Globus pallidus (tissue), 1 donor: ENCODE data around the gene QRICH2.
A peak's percentile ranks its signal among the peaks of the same experiment; 100 is the strongest.
"Not testable (repeated sequence)": the region's sequence is repeated elsewhere in the genome, so short reads cannot be mapped to it uniquely, and the experiment has no call there.

Experiments
- DNase-seq: peaks from one replicate; pipeline ENCODE4 v3.0.0-alpha.2; 2015; ENCODE audit warnings: low spot score

Gene QRICH2, protein sequence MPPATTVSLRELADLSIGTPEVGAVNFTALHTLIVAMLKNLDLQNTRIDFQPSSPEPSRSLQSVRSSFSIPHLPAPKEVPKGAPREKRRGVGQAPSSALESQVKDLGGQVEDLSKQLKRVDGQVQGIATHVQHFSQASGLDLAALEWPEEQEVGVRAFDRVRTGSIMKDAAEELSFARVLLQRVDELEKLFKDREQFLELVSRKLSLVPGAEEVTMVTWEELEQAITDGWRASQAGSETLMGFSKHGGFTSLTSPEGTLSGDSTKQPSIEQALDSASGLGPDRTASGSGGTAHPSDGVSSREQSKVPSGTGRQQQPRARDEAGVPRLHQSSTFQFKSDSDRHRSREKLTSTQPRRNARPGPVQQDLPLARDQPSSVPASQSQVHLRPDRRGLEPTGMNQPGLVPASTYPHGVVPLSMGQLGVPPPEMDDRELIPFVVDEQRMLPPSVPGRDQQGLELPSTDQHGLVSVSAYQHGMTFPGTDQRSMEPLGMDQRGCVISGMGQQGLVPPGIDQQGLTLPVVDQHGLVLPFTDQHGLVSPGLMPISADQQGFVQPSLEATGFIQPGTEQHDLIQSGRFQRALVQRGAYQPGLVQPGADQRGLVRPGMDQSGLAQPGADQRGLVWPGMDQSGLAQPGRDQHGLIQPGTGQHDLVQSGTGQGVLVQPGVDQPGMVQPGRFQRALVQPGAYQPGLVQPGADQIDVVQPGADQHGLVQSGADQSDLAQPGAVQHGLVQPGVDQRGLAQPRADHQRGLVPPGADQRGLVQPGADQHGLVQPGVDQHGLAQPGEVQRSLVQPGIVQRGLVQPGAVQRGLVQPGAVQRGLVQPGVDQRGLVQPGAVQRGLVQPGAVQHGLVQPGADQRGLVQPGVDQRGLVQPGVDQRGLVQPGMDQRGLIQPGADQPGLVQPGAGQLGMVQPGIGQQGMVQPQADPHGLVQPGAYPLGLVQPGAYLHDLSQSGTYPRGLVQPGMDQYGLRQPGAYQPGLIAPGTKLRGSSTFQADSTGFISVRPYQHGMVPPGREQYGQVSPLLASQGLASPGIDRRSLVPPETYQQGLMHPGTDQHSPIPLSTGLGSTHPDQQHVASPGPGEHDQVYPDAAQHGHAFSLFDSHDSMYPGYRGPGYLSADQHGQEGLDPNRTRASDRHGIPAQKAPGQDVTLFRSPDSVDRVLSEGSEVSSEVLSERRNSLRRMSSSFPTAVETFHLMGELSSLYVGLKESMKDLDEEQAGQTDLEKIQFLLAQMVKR (N-terminal part only)

DNA sequence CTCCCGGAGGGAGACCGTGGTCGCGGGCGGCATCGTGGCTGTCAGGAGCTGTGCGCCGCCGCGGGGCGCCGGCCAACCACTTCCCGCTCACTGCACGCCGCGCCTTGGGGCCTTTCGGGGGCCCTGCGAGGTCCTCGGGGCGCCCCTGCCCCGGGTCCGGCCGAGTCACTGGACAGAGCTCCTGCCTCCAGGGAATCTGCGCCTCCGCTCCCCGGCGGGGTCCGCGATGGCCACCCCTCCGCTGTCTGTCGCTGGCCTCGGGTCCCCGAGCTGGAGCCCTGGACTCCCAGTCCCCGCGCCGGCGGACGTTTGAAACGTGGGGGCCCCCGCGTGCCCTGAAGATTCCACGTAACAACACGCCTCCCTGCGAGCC is at the start of gene QRICH2:
Gene QRICH2, minus strand, starts transcription at position 311 of the 373 bp plus-strand sequence. Its CDS starts 278 bp downstream, at position 33.
- no peak for DNase-seq

DNA sequence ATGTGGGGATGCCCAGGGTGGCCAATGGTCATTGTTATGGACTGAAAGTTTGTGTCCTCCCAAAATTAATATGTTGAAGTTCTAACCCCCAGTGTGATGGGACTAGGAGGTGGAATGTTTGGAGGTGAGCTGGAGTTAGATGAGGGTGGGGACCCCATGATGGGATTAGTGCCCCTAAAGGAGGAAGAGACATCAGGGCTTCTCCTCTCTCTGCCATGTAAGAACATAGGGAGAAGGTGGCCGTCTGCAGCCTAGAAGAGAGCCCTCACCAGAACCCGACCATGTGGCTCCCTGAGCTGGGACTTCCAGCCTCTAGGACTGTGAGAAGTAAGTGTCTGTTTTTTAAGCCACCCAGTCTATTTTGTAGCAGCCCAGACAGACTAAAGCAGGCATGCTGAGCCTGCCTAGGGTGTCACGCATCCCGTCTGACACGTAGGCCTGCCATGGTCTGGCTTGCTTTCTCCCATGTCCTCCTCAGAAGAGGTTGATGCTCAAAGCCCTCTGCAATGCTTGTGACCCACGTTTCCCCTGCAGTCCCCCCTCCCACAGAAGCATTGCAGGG is 49.6 kb upstream of the QRICH2 start:
- no peak for DNase-seq

DNA sequence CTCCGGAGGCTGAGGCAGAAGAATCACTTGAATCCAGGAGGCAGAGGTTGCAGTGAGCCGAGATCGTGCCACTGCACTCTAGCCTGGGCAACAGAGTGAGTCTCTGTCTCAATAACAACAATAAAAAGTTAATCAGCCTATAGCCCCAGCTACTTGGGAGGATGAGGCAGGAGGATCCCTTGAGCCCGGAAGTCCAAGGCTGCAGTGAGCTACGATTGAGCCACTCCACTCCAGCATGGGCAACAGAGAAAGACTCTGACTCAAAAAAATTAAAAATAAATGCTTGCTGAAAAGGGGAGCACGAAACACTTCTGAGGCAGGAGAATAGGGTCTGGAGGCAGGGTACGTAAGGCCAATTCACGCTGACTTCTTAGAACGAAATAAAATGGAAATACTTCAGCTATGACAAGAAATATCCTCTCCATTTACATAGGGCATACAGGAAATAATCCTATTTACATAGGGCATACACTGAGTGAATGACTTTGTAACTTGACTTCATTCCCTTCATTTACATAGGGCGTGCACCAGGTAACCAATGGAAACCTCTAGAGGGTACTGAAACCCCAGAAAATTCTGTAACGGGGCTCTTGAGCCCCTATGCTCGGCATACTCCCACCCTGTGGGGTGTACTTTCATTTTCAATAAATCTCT is 48.9 kb upstream of the QRICH2 start:
- no peak for DNase-seq

DNA sequence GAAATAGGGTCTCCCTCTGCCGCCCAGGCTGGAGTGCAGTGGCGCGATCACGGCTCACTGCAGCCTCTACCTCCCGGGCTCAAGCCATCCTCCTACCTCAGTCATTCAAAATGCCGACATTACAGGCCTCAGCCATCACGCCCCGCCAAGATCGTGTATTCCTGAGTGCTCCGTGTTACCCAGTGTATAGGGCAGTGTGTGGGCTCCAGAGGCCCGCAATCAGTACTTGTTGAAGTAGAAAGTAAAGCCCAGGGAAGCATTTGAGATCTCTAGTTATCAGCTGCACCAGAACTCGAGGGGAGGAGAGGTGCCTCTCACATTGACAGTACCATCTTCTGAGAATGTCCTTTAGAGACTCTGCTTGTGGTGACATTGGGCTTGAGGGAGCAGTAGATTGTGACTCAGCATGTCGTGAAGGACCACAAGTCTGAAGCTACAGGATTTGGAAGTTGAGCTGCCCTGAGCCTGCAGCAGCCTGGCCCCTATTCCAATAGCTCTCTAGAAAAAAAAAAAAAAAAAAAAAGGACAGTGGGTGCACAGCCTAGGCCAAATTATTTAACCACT is 46.8 kb upstream of the QRICH2 start:
- DNase-seq = no peak

DNA sequence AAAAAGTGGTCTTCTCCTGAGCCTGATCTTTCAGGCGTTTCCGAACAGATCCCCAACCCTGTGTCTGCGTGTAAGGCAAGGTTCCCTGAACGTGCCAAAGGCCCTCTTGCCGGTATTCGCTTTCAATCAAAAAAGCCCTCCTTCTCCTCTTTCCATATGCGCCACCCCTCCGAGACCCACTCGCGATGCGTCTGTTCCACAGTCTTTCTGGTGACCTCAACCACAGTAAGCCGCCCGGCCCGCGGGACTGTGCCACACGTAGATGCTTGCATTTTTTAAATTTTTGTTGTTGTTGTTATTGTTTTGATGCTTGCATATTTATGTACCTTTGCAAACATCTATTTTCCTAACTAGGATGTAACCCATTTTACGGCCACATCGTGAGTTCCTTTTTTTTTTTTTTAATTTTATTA is 46.2 kb upstream of the QRICH2 start:
- no peak for DNase-seq

DNA sequence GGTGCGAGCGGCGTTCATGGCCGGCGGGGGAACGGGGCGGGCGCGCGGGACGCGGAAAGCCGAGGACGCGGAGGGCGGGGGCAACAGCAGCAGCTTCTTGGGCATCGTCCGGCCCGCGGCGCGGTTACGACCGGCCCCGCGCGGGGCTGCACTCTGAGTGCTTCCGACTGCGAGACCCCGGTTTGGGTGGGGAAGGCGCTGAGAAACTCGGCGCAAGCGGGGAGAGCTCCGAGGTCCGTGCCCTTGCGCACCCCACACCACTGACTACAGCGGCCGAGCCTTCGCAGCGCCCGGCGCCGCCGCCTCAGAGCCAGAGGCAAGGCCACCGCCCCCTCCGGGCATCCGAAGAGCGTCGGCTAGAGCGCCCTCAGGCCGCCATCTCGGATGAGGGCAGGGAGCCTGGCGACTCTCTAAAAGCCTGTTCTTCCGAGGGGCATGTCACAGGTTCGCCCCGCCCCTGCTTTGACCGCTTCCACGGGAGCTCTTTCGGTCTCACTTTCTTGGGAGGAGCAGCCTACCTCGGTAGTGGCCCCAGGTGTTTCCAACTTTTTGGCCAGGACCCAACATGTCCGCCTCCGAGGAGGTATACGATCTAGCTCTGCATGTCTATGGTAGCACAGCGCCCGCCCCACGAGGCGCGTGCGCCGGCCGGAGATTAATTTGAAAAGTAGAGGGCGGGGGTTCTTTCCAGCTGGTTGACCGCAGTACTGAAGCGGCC is 45.7 kb upstream of the QRICH2 start, which contains the start of gene PRPSAP1:
Gene PRPSAP1, minus strand, starts transcription at position 318 of the 718 bp plus-strand sequence. Its CDS starts 213 bp downstream, at position 105.
- peak; percentile 92 for DNase-seq

DNA sequence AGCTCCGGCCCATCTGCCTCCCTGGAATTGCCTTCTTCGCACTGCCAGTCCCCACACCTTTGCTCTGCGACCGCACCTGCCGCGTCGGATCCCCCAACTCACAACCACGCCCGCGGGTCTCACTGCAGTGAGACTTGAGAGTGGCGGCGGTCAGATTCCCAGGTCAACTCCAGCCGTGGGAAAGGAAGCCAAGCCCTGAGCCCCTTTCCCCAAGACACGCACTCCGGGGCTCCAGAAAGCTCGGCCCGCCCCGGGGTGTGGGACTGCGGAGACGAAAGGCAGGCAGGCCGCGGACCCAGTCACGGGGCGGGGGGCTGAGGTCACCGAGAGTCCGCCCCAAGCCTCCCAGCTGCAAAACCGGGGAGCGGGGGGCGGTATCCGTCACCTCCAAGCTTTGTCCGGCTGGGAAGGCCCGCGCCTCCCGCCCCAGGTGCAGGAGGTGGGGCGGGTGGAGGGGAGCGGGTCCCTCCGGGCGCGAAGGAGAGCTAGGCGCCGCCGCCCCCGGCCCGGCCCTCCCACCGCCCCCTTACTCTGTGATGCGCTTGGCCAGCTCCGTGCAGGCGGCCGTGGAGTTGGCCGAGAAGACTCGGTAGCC is 45.0 kb upstream of the QRICH2 start:
- DNase-seq = peak; percentile 18

DNA sequence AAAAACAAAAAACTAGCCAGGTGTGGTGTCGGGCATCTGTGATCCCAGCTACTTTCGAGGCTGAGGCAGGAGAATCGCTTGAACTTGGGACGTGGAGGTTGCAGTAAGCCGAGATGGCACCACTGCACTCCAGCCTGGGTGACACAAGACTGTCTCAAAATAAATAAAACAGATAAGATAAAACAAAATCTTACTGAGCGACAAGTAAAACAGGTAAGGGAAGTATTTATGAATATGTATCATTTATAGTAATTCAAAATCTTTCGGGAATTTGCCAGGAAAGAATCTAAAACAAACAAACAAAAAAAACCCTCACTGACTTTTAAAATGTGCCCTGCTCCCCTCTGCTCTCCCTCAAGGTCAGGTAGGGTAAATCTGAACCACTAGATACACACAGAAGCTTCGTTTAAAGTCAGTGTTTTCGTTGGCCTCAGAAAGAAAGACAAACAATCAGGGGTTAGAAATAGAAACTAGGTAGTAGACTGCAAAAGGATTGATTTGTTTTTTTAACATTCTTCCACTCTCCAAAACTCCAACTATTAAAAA is 43.5 kb upstream of the QRICH2 start:
- no peak for DNase-seq

DNA sequence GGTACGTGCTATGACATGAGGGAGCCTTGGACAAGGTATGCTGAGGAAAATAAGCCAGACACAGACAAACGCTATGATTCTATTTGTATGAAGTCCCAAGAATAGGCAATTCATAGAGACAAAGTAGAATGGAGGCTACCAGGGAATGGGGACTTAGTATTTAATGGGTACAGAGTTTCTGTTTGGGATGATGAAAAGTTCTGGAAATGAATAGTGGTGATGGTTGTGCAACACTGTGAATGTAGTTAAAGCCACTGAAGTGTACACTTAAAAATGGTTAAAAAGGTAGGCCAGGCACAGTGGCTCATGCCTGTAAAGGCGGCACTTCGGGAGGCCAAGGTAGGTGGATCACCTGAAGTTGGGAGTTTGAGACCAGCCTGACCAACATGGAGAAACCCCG is 42.4 kb upstream of the QRICH2 start:
- no peak for DNase-seq

DNA sequence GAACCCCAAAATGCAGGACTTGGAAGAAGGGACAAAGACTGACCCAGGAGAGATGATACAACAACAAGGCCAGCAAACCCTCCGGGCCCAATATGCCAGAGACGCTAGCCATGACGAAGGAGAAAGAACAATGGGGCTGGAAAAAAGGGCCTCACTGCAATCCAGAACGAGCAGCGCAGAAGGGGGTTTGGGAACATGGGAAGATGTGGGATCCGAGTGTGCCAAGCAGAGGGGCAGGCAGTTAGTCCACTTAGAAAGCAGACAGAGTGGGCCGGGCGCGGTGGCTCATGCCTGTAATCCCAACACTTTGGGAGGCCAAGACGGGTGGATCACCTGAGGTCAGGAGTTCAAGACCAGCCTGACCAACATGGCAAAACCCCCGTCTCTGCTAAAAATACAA is 38.9 kb upstream of the QRICH2 start:
- not testable (repeated sequence) for DNase-seq

DNA sequence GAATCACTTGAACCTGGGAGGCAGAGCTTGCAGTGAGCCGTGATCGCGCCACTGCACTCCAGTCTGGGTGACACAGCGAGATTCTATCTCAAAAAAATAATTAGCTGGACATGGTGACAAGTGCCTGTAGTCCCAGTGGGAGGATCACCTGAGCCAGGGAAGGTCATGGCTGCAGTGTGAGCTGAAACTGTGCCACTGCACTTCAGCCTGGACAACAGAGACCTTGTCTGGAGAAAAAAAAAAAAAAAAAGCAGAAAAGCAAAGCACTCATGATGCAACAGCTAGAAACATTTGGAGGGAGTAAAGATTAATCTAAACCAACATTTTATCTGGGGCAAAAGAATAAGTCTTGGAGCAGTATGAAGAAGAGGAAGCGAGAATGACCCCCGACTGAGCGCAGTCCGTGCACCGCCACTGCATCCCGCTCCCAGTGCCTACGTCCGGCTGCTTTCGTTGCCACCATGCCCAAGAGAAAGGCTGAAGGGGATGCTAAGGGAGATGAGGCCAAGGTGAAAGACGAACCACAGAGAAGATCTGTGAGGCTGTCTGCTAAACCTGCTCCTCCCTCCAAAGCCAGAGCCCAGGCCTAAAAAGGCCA is 37.4 kb upstream of the QRICH2 start:
- no peak for DNase-seq

DNA sequence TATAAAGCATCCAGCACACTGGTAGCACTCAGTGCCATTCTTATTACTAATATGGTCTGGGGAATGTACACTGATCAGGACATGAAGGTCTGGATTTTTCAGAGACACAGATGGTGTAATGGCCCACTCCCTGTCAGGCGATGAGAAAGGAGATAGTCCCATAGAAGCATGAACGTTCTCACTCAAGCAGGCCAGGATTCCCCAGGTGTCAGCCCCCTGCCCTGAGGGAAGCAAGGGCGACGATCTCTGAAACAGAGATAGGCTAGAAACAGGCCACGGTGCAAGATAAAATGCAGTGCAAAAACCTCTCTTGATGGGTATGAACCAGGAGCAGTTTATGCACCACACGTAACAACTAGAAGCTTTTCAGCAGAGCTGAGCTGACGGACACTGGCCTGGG is 35.0 kb upstream of the QRICH2 start:
- no peak for DNase-seq

DNA sequence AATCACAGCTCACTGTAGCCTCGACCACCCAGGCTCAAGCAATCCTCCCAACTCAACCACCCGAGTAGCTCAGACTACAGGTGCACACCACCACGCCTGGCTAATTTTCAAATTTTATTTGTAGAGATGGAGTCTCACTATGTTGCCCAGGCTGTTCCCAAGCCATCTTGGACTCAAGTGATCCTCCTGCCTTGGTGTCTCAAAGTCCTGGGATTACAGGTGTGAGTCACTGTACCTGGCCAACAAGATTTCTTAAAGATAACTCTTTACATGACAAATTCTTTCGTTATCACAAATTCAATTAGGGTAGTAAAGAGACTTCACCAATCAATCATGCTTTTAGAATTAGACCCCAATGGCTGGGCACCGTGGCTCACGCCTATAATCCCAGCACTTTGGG is 33.2 kb upstream of the QRICH2 start:
- DNase-seq = no peak

DNA sequence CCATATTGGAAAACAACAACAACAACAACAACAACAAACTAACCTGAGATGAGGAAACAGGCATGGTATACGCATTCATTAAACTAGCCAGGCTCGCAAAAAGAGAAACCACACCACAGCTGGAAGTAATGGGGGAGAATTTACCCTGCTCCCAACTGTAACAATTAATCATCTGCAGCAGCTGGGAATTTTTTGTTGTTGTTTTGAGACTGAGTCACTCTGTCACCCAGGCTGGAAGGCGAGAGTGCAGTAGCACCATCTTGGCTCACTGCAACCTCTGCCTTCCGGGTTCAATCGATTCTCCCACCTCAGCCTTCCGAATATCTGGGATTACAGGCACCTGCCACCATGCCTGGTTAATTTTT is 29.3 kb upstream of the QRICH2 start:
- no peak for DNase-seq

DNA sequence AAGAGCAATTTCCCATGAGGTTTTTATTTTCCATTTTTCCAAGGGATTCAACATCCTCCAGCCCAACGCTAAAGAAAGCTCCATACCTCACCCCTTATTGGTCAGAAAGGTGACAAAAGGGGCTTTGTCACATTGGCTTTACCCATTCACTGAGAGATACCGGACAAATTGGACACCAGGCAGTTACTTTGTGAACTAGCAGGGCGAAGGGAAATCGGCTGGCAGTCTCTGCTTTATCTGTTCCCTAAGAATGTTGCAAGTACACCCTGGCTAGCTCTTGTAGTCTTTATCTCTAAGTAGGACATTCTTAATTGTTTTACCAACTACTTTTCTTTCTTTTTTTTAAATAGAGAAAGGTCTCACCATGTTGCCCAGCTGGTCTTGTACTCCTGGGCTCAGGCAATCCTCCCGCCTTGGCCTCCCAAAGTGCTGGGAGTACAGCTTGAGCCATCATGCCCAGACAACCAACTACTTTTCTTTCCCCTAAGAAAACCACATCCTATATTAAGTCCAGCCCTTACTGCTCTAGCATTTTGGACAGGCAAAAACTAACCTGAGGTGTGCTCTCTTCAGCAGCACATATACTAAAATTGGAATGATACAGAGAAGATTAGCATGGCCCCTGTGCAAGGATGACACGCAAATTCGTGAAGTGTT is 28.8 kb upstream of the QRICH2 start:
- no peak for DNase-seq

DNA sequence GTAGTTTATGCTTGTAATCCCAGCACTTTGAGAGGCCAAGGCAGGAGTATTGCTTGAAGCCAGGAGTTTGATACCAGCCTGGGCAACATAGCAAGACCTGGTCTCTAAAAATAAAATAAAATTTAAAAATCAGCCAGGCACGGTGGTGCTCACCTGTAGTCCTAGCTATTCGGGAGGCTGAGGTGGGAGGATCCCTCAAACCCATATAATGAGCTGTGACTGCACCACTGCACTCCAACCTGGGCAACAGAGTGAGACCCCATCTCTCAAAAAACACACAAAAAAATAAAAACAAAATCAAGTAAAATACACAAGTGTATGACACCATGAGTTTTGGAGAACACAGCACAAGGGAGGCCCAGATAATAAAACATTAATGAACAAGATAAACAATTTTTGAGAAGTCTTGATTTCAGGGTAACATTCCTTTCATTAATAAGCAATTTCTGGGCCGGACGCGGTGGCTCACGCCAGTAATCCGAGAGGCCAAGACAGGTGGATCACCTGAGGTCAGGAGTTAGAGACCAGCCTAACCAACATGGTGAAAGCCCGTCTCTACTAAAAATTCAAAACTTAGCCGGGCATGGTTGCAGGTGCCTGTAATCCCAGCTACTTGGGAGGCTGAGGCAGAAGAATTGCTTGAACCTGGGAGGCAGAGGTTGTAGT is 27.8 kb upstream of the QRICH2 start:
- DNase-seq = no peak

DNA sequence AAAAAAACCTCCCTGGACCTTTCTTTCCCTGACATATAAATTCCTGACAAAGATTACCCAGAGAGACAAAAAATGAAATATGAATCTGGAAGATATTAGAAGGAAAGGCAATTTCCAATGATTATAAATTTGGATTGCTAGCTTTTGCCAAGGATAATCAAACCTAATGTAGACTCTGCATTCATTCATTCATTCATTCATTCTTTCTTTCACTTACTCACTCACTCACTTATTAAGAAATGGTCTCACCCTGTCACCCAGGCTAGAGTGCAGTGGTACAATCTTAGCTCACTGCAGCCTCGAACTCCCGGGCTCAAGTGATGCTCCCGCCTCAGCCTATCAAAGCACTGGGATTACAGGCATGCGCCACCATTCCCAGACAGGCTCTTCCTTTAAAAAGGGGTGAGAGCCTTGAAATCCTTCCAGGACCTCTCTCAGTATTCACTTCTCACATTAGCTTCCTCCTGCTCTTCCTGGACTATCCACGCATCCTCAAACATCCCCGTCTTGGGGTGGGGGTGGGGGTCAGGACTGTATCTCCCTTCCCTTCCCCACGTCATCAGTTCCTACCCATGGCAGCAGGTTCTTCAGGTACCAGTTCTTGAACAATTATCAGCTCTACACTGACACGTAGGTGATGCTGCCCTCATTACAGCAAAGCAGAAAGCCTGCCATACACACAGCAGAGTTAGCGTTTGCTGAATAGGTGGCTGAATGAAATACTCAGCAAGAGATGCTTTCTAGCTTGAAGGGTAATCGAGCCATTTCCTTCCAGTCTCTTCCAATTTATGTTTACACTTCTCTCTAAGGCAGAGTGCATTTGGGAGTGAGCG is 25.8 kb upstream of the QRICH2 start:
- DNase-seq = no peak
